ENCODE results near the gene STPG4. TPM values are rescaled to one million over a fixed set of nuclear protein-coding genes. Genes with fewer than 3 reads are reported as not detected.
A peak's percentile ranks its signal among the peaks of the same experiment; 100 is the strongest.

Gene STPG4
- total RNA-seq, 1 experiment from 2014 or later, result not detected

- no peak overlapping the region for H3K4me3 ChIP-seq
- H3K9me3 ChIP-seq, result no peaks in the 10 kb centered on the region
- peaks cover 22% of the 10 kb centered on the region for H3K36me3 ChIP-seq
- no peak for DNase-seq
- H3K27me3 ChIP-seq, result no peaks in the 10 kb centered on the region
Observed at GRCh38 chr2:47072728-47073191, 82.3 kb downstream of the STPG4 start.

GRCh38 chr2:47072018-47072691 lies 83.0 kb downstream of the STPG4 start:
- H3K4me3 ChIP-seq, result no peak overlapping the region
- H3K27me3 ChIP-seq, result no peaks in the 10 kb centered on the region
- peaks cover 24% of the 10 kb centered on the region for H3K36me3 ChIP-seq
- H3K9me3 ChIP-seq, result no peaks in the 10 kb centered on the region
- DNase-seq, result peak; percentile 91

DNA sequence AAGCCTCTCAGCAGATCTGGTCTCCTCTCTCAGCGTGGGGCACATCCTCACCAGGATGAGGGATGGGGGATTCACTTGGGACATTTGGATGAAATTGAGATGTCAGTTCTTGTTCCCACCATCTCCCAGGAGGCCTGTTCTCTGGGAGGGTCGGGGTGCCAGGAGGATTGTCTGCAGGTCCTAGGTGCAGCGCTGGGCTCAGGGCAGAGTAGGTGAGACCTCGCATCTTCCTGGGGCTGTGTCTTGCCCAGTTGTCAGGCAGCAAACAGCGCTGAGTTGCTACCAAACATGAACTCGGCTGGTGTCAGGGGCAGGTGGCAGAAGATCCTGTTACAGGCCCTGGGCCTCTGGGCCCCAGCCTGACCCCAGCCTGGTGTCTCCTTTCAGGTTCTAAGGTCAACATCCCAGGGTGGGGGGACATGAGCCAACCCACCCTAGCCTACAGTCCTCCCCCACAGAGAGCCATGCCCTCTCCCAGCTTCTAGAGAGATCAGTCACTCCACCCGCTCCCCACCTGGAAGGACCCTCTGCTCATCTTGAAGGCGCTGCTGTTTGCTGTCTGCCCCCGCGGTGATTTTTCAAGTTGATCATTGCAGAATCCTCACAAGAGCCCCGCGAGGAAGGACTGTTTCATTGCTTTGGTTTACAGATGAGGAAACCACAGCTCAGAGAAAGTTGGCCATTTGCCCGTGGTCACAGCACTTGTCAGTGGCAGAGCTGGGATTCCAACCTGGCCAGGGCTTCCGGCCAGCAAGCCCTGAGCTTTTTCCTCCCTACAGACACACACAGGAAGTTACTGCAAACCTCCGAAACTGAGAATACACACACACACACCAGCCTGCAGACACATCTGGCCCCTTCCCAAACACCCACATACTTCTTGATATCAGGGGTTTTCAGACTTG lies 83.9 kb downstream of the STPG4 start:
- Histone ChIP-seq H3K36me3 (peaks cover 27% of the 10 kb centered on the region), H3K9me3 (no peaks in the 10 kb centered on the region), H3K27me3 (no peaks in the 10 kb centered on the region), H3K4me3 (no peak overlapping the region)
- DNase-seq, result peak; percentile 82

- H3K4me3 ChIP-seq, result no peak overlapping the region
- no peaks in the 10 kb centered on the region for H3K9me3 ChIP-seq
- H3K27me3 ChIP-seq, result no peaks in the 10 kb centered on the region
- DNase-seq, result no peak
- H3K36me3 ChIP-seq, result peaks cover 28% of the 10 kb centered on the region
Observed at GRCh38 chr2:47070155-47070919, 84.8 kb downstream of the STPG4 start.

DNA sequence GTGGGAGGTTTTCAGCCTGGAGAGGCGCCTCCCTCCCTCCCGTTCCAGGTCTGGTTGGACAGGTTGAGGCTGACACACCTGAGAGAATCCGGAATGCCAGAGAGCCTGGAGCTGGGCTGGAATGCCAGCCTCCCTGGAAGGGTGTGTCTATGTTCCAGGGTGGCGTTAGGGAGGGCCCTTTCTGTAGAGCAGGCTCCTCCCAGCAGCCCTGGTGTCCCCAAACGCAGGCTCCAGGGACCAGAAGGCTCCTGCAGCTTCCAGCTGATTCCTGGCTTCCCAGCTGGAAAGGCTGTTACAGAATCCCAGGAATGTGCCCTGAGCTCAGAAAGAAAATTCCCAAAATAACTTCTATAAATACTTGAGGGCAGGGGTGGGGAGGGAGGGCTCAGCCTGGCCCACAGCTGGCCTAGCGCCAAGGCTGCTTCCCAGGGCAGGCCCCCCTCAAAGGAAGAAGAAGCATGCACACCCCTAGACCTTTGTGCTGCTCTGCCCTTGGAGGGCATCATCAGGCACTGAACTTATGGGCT lies 85.4 kb downstream of the STPG4 start:
- Histone ChIP-seq H3K4me3 (no peak overlapping the region), H3K27me3 (no peaks in the 10 kb centered on the region), H3K36me3 (peaks cover 30% of the 10 kb centered on the region), H3K9me3 (no peaks in the 10 kb centered on the region)
- DNase-seq, result peak; percentile 60

- Histone ChIP-seq H3K9me3 (no peaks in the 10 kb centered on the region), H3K4me3 (no peak overlapping the region), H3K27me3 (no peaks in the 10 kb centered on the region), H3K36me3 (peaks cover 30% of the 10 kb centered on the region)
- DNase-seq, result no peak
Observed at GRCh38 chr2:47068981-47069627, 86.0 kb downstream of the STPG4 start.

GRCh38 chr2:47067788-47068407 lies 87.2 kb downstream of the STPG4 start:
- Histone ChIP-seq H3K4me3 (no peak overlapping the region), H3K27me3 (no peaks in the 10 kb centered on the region), H3K36me3 (peaks cover 32% of the 10 kb centered on the region), H3K9me3 (no peaks in the 10 kb centered on the region)
- DNase-seq, result no peak

DNA sequence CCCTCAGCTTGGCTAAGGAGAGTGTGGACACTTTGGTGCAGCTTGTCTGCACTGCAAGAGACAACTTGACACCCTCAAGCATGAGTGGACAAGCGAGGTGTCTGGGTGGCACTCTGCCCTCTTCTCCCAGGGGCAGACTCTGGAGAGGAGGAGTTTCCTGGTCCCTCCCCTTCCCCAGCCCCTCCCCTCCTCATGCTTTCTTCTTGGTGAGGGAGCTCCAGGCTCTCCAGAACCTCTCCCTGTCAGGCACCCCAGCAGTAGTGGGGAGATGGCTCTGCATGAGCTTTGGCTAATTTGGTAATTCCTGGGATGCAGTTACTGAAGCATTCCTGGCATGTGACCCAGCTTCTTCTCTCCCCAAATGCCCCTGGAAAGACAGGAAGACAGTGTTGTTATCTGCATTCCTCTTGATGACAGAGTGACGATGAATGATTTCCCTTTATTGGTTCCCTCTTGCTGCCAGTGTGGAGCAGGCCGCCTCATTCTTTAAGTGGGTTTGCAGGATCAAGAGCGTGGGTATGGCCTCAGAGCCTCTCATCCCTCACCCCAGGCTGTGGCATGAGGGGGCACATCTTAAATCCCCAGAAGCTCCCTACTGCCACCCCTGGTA lies 89.2 kb downstream of the STPG4 start:
- H3K27me3 ChIP-seq, result no peaks in the 10 kb centered on the region
- H3K4me3 ChIP-seq, result no peak overlapping the region
- peaks cover 30% of the 10 kb centered on the region for H3K36me3 ChIP-seq
- peak; percentile 89 for DNase-seq
- H3K9me3 ChIP-seq, result no peaks in the 10 kb centered on the region

DNA sequence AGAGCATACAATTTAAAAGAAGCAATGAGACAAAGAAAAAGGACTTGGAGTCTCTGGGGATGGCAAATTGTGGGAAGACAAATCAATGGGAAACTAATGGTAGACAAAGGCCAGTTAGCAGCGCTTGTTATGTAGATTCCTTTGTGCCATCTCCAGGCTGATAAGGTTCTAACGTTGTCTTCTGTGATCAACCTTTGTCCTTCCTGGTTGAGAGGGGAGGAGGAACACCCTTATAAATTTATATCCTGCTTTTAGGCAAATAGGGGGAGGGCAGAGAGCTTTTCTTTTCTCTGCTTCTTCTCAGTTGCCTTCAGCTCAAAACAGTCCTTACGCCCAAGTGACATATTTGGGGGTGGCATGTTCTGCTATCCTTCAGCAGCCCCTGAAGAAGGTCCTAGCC lies 89.8 kb downstream of the STPG4 start:
- Histone ChIP-seq H3K27me3 (no peaks in the 10 kb centered on the region), H3K9me3 (no peaks in the 10 kb centered on the region), H3K4me3 (no peak overlapping the region), H3K36me3 (peaks cover 30% of the 10 kb centered on the region)
- no peak for DNase-seq

GRCh38 chr2:47064106-47064505 lies 91.0 kb downstream of the STPG4 start:
- Histone ChIP-seq H3K4me3 (no peak overlapping the region), H3K9me3 (no peaks in the 10 kb centered on the region), H3K36me3 (peaks cover 28% of the 10 kb centered on the region), H3K27me3 (no peaks in the 10 kb centered on the region)
- no peak for DNase-seq

GRCh38 chr2:47063538-47063930 lies 91.6 kb downstream of the STPG4 start:
- no peak for DNase-seq

GRCh38 chr2:47062681-47063537 lies 92.2 kb downstream of the STPG4 start:
- DNase-seq, result no peak
- no peaks in the 10 kb centered on the region for H3K27me3 ChIP-seq
- H3K4me3 ChIP-seq, result no peak overlapping the region
- no peaks in the 10 kb centered on the region for H3K9me3 ChIP-seq
- H3K36me3 ChIP-seq, result peaks cover 25% of the 10 kb centered on the region

More at GRCh38 chr2:47063538-47063930, 91.6 kb downstream of the STPG4 start:
- H3K4me3 ChIP-seq, result no peak overlapping the region
- no peaks in the 10 kb centered on the region for H3K9me3 ChIP-seq
- no peaks in the 10 kb centered on the region for H3K27me3 ChIP-seq
- H3K36me3 ChIP-seq, result peaks cover 25% of the 10 kb centered on the region

DNA sequence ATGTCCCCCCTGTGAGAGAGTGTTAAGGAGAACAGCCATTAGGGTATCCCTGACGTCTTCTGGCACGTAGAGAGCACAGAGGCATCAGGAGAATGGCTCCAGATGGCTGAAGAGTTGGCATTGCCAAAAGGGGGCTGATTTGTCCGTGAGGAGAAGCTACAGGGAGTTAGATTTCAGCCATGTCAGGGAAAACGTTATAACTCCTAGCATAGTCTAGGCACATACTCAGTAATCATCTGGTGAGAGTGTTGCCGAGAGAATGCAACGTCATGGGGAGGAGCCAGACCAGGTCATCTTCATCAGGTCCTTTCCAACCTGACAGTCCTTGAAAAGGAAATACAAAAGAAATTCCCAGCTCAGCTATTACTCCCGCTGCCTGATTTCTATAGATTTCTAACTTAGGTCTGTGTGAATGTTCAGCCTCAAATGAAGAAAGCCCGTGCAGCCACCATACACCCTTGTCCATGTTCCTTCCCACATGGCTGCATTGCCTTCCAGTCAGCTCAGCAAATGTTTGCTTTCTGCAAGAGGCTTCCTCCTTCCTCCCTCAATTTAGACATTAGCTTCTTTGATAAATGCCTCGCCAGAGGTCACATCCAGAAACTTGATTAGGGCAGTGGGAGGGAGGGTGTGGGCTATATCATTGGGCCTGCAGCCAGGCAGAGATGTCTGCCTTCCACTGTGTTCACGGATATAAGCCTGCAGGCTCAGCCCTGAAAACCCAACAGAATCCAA lies 93.0 kb downstream of the STPG4 start:
- H3K27me3 ChIP-seq, result no peaks in the 10 kb centered on the region
- H3K4me3 ChIP-seq, result no peak overlapping the region
- no peak for DNase-seq
- no peaks in the 10 kb centered on the region for H3K9me3 ChIP-seq
- H3K36me3 ChIP-seq, result peaks cover 25% of the 10 kb centered on the region

DNA sequence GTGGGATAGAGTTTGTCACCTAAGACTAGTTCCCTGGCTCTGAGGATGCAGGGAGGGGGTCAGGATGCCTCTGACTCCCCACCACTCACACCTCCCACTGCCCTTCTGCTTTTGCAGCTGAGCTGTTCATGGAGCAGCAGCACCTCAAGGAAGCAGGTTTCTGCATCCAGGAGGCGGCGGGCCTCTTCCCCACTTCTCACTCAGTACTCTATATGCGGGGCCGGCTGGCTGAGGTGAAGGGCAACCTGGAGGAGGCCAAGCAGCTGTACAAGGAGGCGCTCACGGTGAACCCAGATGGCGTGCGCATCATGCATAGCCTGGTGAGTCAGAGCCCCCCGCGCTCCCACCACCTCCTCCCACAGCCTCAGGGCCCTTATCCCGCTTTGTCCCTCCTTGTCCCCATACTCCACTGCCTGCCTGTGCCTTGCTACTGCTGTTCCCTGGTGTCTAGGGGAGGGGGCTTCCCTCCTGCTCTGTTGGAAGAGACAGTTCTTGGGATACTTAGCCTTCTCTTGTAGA lies 94.4 kb downstream of the STPG4 start:
- Histone ChIP-seq H3K36me3 (peaks cover 27% of the 10 kb centered on the region), H3K9me3 (no peaks in the 10 kb centered on the region), H3K4me3 (no peak overlapping the region), H3K27me3 (no peaks in the 10 kb centered on the region)
- DNase-seq, result no peak

Data from MG63 (cell line).